PC-9 (cell line): ENCODE results near the gene TENM4. TPM values are rescaled to one million over a fixed set of nuclear protein-coding genes. Genes with fewer than 3 reads are reported as not detected.

Experiments
- BruUV-seq: library from RNA; stranded (reverse); fragments of 400-500 nt; replicated peaks from 2 replicates; lab custom pipeline; 2021; lab: Mats Ljungman, UMichigan
- CTCF ChIA-PET: fragments of 300-600 bp; sonication (Branson Sonifier 250); formaldehyde crosslinking; loops from one replicate; lab custom pipeline; 2022; ENCODE audit warnings: antibody characterized with exemption; lab: Charles Lee
- POLR2A ChIA-PET: fragments of 300-600 bp; sonication (Branson Sonifier 250); formaldehyde crosslinking; loops from one replicate; lab custom pipeline; 2022; ENCODE audit warnings: antibody characterized with exemption; ENCODE audit not compliant: unreplicated experiment; lab: Charles Lee
- DNase-seq, 2 experiments: peaks; one replicate each; pipeline versions ENCODE4 v3.0.0 to v3.0.0-alpha.2; 2015 to 2022; ENCODE audit warnings: mixed read lengths in 1 of 2
- H2AFZ ChIP-seq: fragments of 200-600 bp; sonication (generic); 2 replicates; pipeline ENCODE4 v1.8.1; 2017; ENCODE audit warnings: antibody characterized with exemption
- H3F3A ChIP-seq: fragments of 200-600 bp; sonication (generic); 2 replicates; pipeline ENCODE4 v1.8.1; 2017; ENCODE audit warnings: antibody characterized with exemption, mild to moderate bottlenecking, low read depth; ENCODE audit not compliant: insufficient read depth
- H3K27ac ChIP-seq: fragments of 200-600 bp; sonication (generic); 2 replicates; pipeline ENCODE4 v1.6.1; 2016; ENCODE audit warnings: mixed run types
- H3K27me3 ChIP-seq: fragments of 200-600 bp; sonication (generic); 2 replicates; pipeline ENCODE4 v1.6.1; 2016; ENCODE audit warnings: low read depth, mixed run types; ENCODE audit not compliant: insufficient read depth
- H3K36me3 ChIP-seq: fragments of 200-600 bp; sonication (generic); 2 replicates; pipeline ENCODE4 v1.6.1; 2016; ENCODE audit warnings: low read depth, mixed run types
- H3K4me1 ChIP-seq: fragments of 200-600 bp; sonication (generic); replicated peaks from 2 replicates; pipeline ENCODE4 v1.6.1; 2016; ENCODE audit warnings: mixed run types; ENCODE audit not compliant: insufficient read depth
- H3K4me2 ChIP-seq: fragments of 200-600 bp; sonication (generic); 2 replicates; pipeline ENCODE4 v1.6.1; 2017; ENCODE audit warnings: mixed run types
- H3K4me3 ChIP-seq: fragments of 200-600 bp; sonication (generic); 2 replicates; pipeline ENCODE4 v1.6.1; 2016; ENCODE audit warnings: mixed run types
- H3K79me2 ChIP-seq: fragments of 200-600 bp; sonication (generic); 2 replicates; pipeline ENCODE4 v1.6.1; 2017; ENCODE audit warnings: low read depth, mixed run types
- H3K9me2 ChIP-seq: fragments of 200-600 bp; sonication (generic); 2 replicates; pipeline ENCODE4 v1.8.1; 2017; ENCODE audit warnings: mild to moderate bottlenecking; ENCODE audit not compliant: insufficient read depth
- H3K9me3 ChIP-seq: fragments of 200-600 bp; sonication (generic); 2 replicates; pipeline ENCODE4 v1.8.1; 2016; ENCODE audit warnings: low read depth; ENCODE audit not compliant: insufficient read depth
- H4K20me1 ChIP-seq: fragments of 200-600 bp; sonication (generic); 2 replicates; pipeline ENCODE4 v1.8.1; 2017; ENCODE audit not compliant: insufficient read depth
- EZH2 ChIP-seq: fragments of 200-600 bp; sonication (generic); IDR thresholded peaks from 2 replicates; pipeline ENCODE4 v1.8.0; 2017; ENCODE audit warnings: antibody characterized with exemption, low read depth
- intact Hi-C: fragments of 100-400 bp; cut with micrococcal nuclease; formaldehyde crosslinking; loops from one replicate; pipeline ENCODE4 v1.10.0; 2022; ENCODE audit not compliant: unreplicated experiment
- total RNA-seq: library from RNA; stranded (reverse); gene quantifications from 2 replicates; pipeline ENCODE4 v1.2.3, GENCODE V29; 2021
- TF ChIP-seq, protein P1 (sequence below): fragments of 200-600 bp; sonication (generic); conservative IDR thresholded peaks from 2 replicates; pipeline ENCODE4 v1.6.1; 2017; ENCODE audit warnings: mixed run types, antibody characterized with exemption, mild to moderate bottlenecking, moderate library complexity

TENM4 gene
- total RNA-seq, 1 experiment from 2014 or later = not detected

GRCh38 chr11:78748918-78749690 is 691.7 kb downstream of the TENM4 start:
- intact Hi-C loops = no loop called here
- Histone ChIP-seq H3K9me3 (no peaks in the 10 kb centered on the region), H3K79me2 (no peaks in the 10 kb centered on the region), H3K4me2 (no peak overlapping the region), H3K27me3 (peaks cover 83% of the 10 kb centered on the region), H3K27ac (no peak overlapping the region), H4K20me1 (no peaks in the 10 kb centered on the region), H3K36me3 (no peaks in the 10 kb centered on the region), H3F3A (no peaks in the 10 kb centered on the region), H3K4me3 (no peak overlapping the region), H3K4me1 (no peaks in the 10 kb centered on the region), H2AFZ (no peak overlapping the region), H3K9me2 (no peaks in the 10 kb centered on the region)
- no peak for DNase-seq
- no peak for TF ChIP-seq EZH2
- TF ChIP-seq, protein P1, sequence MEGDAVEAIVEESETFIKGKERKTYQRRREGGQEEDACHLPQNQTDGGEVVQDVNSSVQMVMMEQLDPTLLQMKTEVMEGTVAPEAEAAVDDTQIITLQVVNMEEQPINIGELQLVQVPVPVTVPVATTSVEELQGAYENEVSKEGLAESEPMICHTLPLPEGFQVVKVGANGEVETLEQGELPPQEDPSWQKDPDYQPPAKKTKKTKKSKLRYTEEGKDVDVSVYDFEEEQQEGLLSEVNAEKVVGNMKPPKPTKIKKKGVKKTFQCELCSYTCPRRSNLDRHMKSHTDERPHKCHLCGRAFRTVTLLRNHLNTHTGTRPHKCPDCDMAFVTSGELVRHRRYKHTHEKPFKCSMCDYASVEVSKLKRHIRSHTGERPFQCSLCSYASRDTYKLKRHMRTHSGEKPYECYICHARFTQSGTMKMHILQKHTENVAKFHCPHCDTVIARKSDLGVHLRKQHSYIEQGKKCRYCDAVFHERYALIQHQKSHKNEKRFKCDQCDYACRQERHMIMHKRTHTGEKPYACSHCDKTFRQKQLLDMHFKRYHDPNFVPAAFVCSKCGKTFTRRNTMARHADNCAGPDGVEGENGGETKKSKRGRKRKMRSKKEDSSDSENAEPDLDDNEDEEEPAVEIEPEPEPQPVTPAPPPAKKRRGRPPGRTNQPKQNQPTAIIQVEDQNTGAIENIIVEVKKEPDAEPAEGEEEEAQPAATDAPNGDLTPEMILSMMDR = no peak
- ChIA-PET CTCF (no interaction called here), POLR2A (no interaction called here)
- BruUV-seq = no TSS peak

DNA sequence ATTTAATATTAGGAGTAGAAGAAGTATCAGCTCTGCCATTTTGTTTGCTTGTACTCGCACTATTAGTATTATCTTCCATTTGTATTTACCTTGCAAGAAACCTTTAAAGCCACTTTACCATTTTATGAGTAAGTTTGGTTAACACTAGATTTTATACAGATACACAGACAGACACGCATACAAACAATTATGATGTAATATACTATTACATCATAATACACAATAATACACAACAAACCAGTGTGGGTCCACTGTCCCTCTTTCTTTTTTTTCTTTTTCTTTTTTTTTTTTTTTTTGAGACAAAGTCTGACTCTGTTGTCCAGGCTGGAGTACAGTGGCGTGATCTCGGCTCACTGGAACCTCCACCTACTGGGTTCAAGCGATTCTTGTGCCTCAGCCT is 695.9 kb downstream of the TENM4 start:
- Histone ChIP-seq H3K79me2 (no peaks in the 10 kb centered on the region), H3K27me3 (peaks cover 90% of the 10 kb centered on the region), H3K9me2 (no peaks in the 10 kb centered on the region), H4K20me1 (no peaks in the 10 kb centered on the region), H3F3A (no peaks in the 10 kb centered on the region), H3K4me3 (no peak overlapping the region), H3K27ac (no peak overlapping the region), H3K4me2 (no peak overlapping the region), H3K9me3 (no peaks in the 10 kb centered on the region), H3K36me3 (no peaks in the 10 kb centered on the region), H3K4me1 (no peaks in the 10 kb centered on the region), H2AFZ (no peak overlapping the region)
- DNase-seq = no peak
- TF ChIP-seq, protein P1 = no peak
- TF ChIP-seq EZH2 = no peak
- intact Hi-C loops = no loop called here
- BruUV-seq = no TSS peak
- ChIA-PET POLR2A (interaction anchor here (0.8 kb wide), 1 partner anchor 172 kb away, joined by 19 read pairs; no protein-coding TSS in a partner anchor), CTCF (no interaction called here)

GRCh38 chr11:78744202-78744601 is 696.6 kb downstream of the TENM4 start:
- no peak for TF ChIP-seq EZH2
- TF ChIP-seq, protein P1 = no peak
- H3K9me3 ChIP-seq = no peaks in the 10 kb centered on the region
- H3K27me3 ChIP-seq = peaks cover 90% of the 10 kb centered on the region
- H3K27ac ChIP-seq = no peak overlapping the region
- H3K9me2 ChIP-seq = no peaks in the 10 kb centered on the region
- H3K4me2 ChIP-seq = no peak overlapping the region
- H4K20me1 ChIP-seq = no peaks in the 10 kb centered on the region
- H3K36me3 ChIP-seq = no peaks in the 10 kb centered on the region
- ChIA-PET POLR2A (interaction anchor here (0.8 kb wide), 1 partner anchor 172 kb away, joined by 19 read pairs; no protein-coding TSS in a partner anchor), CTCF (no interaction called here)
- DNase-seq = no peak
- H3K4me1 ChIP-seq = no peaks in the 10 kb centered on the region
- intact Hi-C loops = no loop called here
- no peak overlapping the region for H3K4me3 ChIP-seq
- no peaks in the 10 kb centered on the region for H3F3A ChIP-seq
- no peak overlapping the region for H2AFZ ChIP-seq
- no peaks in the 10 kb centered on the region for H3K79me2 ChIP-seq
- BruUV-seq = no TSS peak
